Adrenal gland (tissue), 12 donors: ENCODE results near the gene SOX18. TPM values are rescaled to one million over a fixed set of nuclear protein-coding genes. Genes with fewer than 3 reads are reported as not detected.

Source experiments
- DNase-seq, 7 donors: peaks; one replicate each; pipeline ENCODE4 v3.0.0-alpha.2; 2019 to 2020
- H3K27ac ChIP-seq, 5 donors: fragments of 200-600 bp; sonication (generic) in 4 of 5; 1 replicate in 3 of 5; 2 replicates in 2 of 5; pipeline versions ENCODE4 v1.5.1 to v1.8.0; 2016 to 2020; ENCODE audit warnings: mild to moderate bottlenecking in 1 of 5
- H3K27me3 ChIP-seq: fragments of 200-600 bp; 2 replicates; pipeline ENCODE4 v1.8.0; 2021
- H3K36me3 ChIP-seq, 2 donors: fragments of 200-600 bp; replicated peaks in 1 of 2; 1 replicate in 1 of 2; 2 replicates in 1 of 2; pipeline versions ENCODE4 v1.5.1 to v1.8.0; 2018 to 2022
- H3K4me1 ChIP-seq, 2 donors: fragments of 200-600 bp; replicated peaks in 1 of 2; 1 replicate in 1 of 2; 2 replicates in 1 of 2; pipeline versions ENCODE4 v1.5.1 to v1.8.0; 2018 to 2021
- H3K4me3 ChIP-seq, 4 donors: fragments of 200-600 bp; sonication (generic) in 3 of 4; one replicate each; pipeline ENCODE4 v1.5.1; 2016 to 2018
- H3K9me3 ChIP-seq, 3 donors: fragments of 200-600 bp; sonication (generic) in 1 of 3; replicated peaks in 1 of 3; 1 replicate in 2 of 3; 2 replicates in 1 of 3; pipeline versions ENCODE4 v1.5.1 to v1.8.0; 2016 to 2021
- POLR2A ChIP-seq, 2 donors: fragments of 450-650 bp; IDR thresholded peaks; one replicate each; pipeline ENCODE4 v1.6.1; 2017; ENCODE audit warnings: antibody characterized with exemption in 2 of 2, mild to moderate bottlenecking in 2 of 2, moderate library complexity in 1 of 2
- WGBS, 4 donors: extraction: QIAGEN DNeasy Blood & Tissue Kit in 2 of 4; methylation state at CpG; one replicate each; pipeline versions ENCODE4 v1.1.5 to v1.1.7; 2013 to 2017; 5-methylcytosine and 5-hydroxymethylcytosine counted together
- intact Hi-C, 2 donors: fragments of 100-400 bp; cut with DNase I; formaldehyde crosslinking; loops; one replicate each; pipeline versions ENCODE4 v1.14.1 to v1.15.0; 2022 to 2023
- polyA plus RNA-seq, 3 donors: library from polyadenylated mRNA; stranded (reverse); fragments of 200-250 nt in 2 of 3; fragments of 350-450 nt in 1 of 3; fragmentation: Illumina TruSeq in 1 of 3; extraction: RNeasy Lipid Tissue Mini Kit (QIAGEN cat#74804) in 1 of 3; gene quantifications; one replicate each; pipeline ENCODE4 v1.2.3, GENCODE V29; 2013 to 2014
- total RNA-seq, 9 donors: library from RNA; depleted of rRNA in 4 of 9; stranded (reverse); fragments of >200 nt in 4 of 9; fragments of 120-200 nt in 1 of 9; fragmentation: NEBNext Ultra II Directional in 1 of 9; extraction: Animal tissue kit (Norgen Biotek cat#: 25700) in 1 of 9; gene quantifications; one replicate each; pipeline versions ENCODE4 v1.1.0 to v1.2.4, GENCODE V29; 2013 to 2023
- TF ChIP-seq, protein P1 (sequence below), 6 experiments: fragments of 450-650 bp in 4 of 6; fragments of 200-600 bp in 2 of 6; sonication (generic) in 1 of 6; IDR thresholded peaks; 1 replicate in 5 of 6; 2 replicates in 1 of 6; pipeline versions ENCODE4 v1.5.1 to v1.8.0; 2016 to 2021; ENCODE audit warnings: antibody characterized with exemption in 6 of 6, mild to moderate bottlenecking in 2 of 6, moderate library complexity in 1 of 6
- donor health status: healthy with polysubstance abuse.
- donor health status: Bipolar disorder and iron deficiency.
- donor health status: DM: yes; HTN: yes; CAD: no.
- donor health status: DM: no; HTN: no; CAD: no.
- donor health status: DM: no; HTN: no; CAD: no.
- donor health status: DM: yes; HTN: yes; CAD: no.

The SOX18 gene
- total and polyA plus RNA-seq, 12 donors, result 0.59 to 51.0 (median 23.3) TPM

- Histone ChIP-seq H3K4me3 (no peak overlapping the region), H3K36me3 (peaks cover 0 to 87% of the 10 kb centered on the region in 2 donors), H3K27me3 (no peaks in the 10 kb centered on the region), H3K4me1 (no peaks in the 10 kb centered on the region), H3K9me3 (no peaks in the 10 kb centered on the region), H3K27ac (no peak overlapping the region)
- 87 to 93% (median 91%) methylated on average over 7 to 38 of the region's 38 CpGs for WGBS, 4 donors
- no peak for DNase-seq
- TF ChIP-seq, protein P1, sequence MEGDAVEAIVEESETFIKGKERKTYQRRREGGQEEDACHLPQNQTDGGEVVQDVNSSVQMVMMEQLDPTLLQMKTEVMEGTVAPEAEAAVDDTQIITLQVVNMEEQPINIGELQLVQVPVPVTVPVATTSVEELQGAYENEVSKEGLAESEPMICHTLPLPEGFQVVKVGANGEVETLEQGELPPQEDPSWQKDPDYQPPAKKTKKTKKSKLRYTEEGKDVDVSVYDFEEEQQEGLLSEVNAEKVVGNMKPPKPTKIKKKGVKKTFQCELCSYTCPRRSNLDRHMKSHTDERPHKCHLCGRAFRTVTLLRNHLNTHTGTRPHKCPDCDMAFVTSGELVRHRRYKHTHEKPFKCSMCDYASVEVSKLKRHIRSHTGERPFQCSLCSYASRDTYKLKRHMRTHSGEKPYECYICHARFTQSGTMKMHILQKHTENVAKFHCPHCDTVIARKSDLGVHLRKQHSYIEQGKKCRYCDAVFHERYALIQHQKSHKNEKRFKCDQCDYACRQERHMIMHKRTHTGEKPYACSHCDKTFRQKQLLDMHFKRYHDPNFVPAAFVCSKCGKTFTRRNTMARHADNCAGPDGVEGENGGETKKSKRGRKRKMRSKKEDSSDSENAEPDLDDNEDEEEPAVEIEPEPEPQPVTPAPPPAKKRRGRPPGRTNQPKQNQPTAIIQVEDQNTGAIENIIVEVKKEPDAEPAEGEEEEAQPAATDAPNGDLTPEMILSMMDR (IDR thresholded peaks at IDR 0.05), result no peak
- TF ChIP-seq POLR2A (IDR thresholded peaks at IDR 0.05), result no peak
- intact Hi-C loops, result loop anchor here in 1 of 2 donors (10.0 kb wide), 1 partner anchor 85 kb away; no protein-coding TSS in a partner anchor
Observed at GRCh38 chr20:64029293-64030117, 19.9 kb downstream of the SOX18 start.

DNA sequence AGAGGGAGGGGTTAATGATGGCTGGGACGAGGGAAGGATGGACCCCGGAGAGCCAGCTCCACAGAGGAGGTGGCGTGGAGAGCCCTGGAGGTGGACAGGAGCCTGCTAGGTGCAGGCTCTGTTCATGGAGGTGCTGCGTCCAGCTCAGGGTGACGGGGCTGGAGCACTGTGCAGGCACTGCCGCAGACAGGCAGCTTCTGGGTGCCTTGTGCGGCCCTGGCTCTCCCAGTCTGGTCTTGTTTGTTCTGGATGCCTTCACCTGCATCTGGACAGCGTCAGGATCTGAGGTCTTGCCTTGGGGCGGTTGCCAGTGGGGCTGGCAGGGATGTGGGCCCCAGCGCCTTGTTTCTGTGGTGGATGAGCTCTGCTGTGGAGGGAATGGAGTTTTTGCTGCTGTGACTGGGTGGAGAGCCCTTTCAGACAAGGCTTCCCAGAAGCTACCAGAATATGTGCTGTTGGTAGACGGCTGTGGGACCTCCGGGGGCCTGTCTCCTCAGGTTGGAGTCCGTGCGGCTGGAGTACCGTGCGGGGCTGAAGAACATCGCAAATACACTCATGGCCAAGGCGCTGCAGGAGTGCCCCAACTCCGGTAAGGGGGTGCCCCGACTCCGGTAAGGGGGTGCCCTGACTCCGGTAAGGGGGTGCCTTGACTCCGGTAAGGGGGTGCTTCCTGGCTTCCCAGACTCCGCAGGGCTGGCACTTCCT is 21.3 kb downstream of the SOX18 start:
- 80 to 90% (median 90%) methylated on average over 16 to 24 of the region's 24 CpGs for whole genome bisulfite sequencing, 4 donors
- intact Hi-C loops, result no loop called here
- no peak for DNase-seq
- H3K4me3 ChIP-seq, result no peak overlapping the region
- no peak overlapping the region for H3K27ac ChIP-seq
- TF ChIP-seq POLR2A (IDR thresholded peaks at IDR 0.05), result no peak
- TF ChIP-seq, protein P1 (IDR thresholded peaks at IDR 0.05), result no peak
- no peaks in the 10 kb centered on the region for H3K27me3 ChIP-seq
- H3K4me1 ChIP-seq, result no peaks in the 10 kb centered on the region
- H3K36me3 ChIP-seq, result peaks cover 0 to 97% of the 10 kb centered on the region in 2 donors
- no peaks in the 10 kb centered on the region for H3K9me3 ChIP-seq

- no peaks in the 10 kb centered on the region for H3K4me1 ChIP-seq
- no peak overlapping the region for H3K27ac ChIP-seq
- TF ChIP-seq POLR2A (IDR thresholded peaks at IDR 0.05), result no peak
- TF ChIP-seq, protein P1 (IDR thresholded peaks at IDR 0.05), result no peak
- no peaks in the 10 kb centered on the region for H3K9me3 ChIP-seq
- 94 to 97% (median 94%) methylated on average over 18 to 29 of the region's 29 CpGs for WGBS, 4 donors
- H3K4me3 ChIP-seq, result no peak overlapping the region
- DNase-seq, result no peak
- no peaks in the 10 kb centered on the region for H3K27me3 ChIP-seq
- intact Hi-C loops, result no loop called here
- H3K36me3 ChIP-seq, result peaks cover 0 to 90% of the 10 kb centered on the region in 2 donors
Observed at GRCh38 chr20:64025826-64026412, 23.5 kb downstream of the SOX18 start.
